ENCODE data around the gene ZNF234. TPM values are rescaled to one million over a fixed set of nuclear protein-coding genes. Genes with fewer than 3 reads are reported as not detected.

Gene ZNF234
- total and polyA plus RNA-seq, 2 donors (not counting 1 experiment from before 2014, with no cell fraction given) = 3.1 to 27.5 TPM

Other genes starting within 250 kb of the ZNF234 start
- gene ZNF45, start 206.3 kb upstream of the ZNF234 start, total RNA-seq = 30.1 and 31.7 TPM in 2 replicates
- 10.6 and 11.1 TPM in 2 replicates for gene ZNF45, start 206.3 kb upstream of the ZNF234 start, polyA plus RNA-seq
- 5.0 and 7.0 TPM in 2 replicates for gene ZNF221, start 190.3 kb upstream of the ZNF234 start, total RNA-seq
- 0.63 and 2.1 TPM in 2 replicates for gene ZNF221, start 190.3 kb upstream of the ZNF234 start, polyA plus RNA-seq
- gene ZNF155, start 157.4 kb upstream of the ZNF234 start, total RNA-seq = 8.4 and 8.9 TPM in 2 replicates
- gene ZNF155, start 157.4 kb upstream of the ZNF234 start, polyA plus RNA-seq = 3.8 and 8.1 TPM in 2 replicates
- 16.8 TPM in 2 replicates for gene ZNF230, start 138.6 kb upstream of the ZNF234 start, total RNA-seq
- 3.6 and 3.7 TPM in 2 replicates for gene ZNF230, start 138.6 kb upstream of the ZNF234 start, polyA plus RNA-seq
- 7.5 and 9.1 TPM in 2 replicates for gene ZNF222, start 116.2 kb upstream of the ZNF234 start, total RNA-seq
- 2.5 and 4.3 TPM in 2 replicates for gene ZNF222, start 116.2 kb upstream of the ZNF234 start, polyA plus RNA-seq
- 7.3 and 9.5 TPM in 2 replicates for gene ZNF223, start 89.5 kb upstream of the ZNF234 start, total RNA-seq
- gene ZNF223, start 89.5 kb upstream of the ZNF234 start, polyA plus RNA-seq = 2.9 and 7.1 TPM in 2 replicates
- gene ZNF284, start 69.4 kb upstream of the ZNF234 start, total RNA-seq = 3.3 and 4.9 TPM in 2 replicates
- gene ZNF284, start 69.4 kb upstream of the ZNF234 start, polyA plus RNA-seq = 2.1 and 3.4 TPM in 2 replicates
- gene ZNF224, start 47.2 kb upstream of the ZNF234 start, total RNA-seq = 94.2 and 96.1 TPM in 2 replicates
- gene ZNF224, start 47.2 kb upstream of the ZNF234 start, polyA plus RNA-seq = 30.7 and 53.7 TPM in 2 replicates
- gene ZNF225, start 28.2 kb upstream of the ZNF234 start, total RNA-seq = 12.1 and 13.1 TPM in 2 replicates
- gene ZNF225, start 28.2 kb upstream of the ZNF234 start, polyA plus RNA-seq = 1.4 TPM in 2 replicates
- gene ZNF226, start 23.5 kb downstream of the ZNF234 start, total RNA-seq = 55.8 and 58.8 TPM in 2 replicates
- gene ZNF226, start 23.5 kb downstream of the ZNF234 start, polyA plus RNA-seq = 14.8 and 17.8 TPM in 2 replicates
- 49.5 and 53.0 TPM in 2 replicates for gene ZNF227, start 71.0 kb downstream of the ZNF234 start, total RNA-seq
- gene ZNF227, start 71.0 kb downstream of the ZNF234 start, polyA plus RNA-seq = 5.9 and 6.0 TPM in 2 replicates
- 1.2 and 1.3 TPM in 2 replicates for gene ZNF233, start 118.3 kb downstream of the ZNF234 start, total RNA-seq
- gene ZNF233, start 118.3 kb downstream of the ZNF234 start, polyA plus RNA-seq = 0.61 and 0.75 TPM in 2 replicates
- gene ZNF235, start 163.5 kb downstream of the ZNF234 start, total RNA-seq = 18.8 and 19.5 TPM in 2 replicates
- 4.3 and 4.7 TPM in 2 replicates for gene ZNF235, start 163.5 kb downstream of the ZNF234 start, polyA plus RNA-seq
- gene ZNF112, start 215.1 kb downstream of the ZNF234 start, total RNA-seq = 1.7 and 2.5 TPM in 2 replicates
- 0.51 and 0.66 TPM in 2 replicates for gene ZNF112, start 215.1 kb downstream of the ZNF234 start, polyA plus RNA-seq